PC-9 (cell line): ENCODE results near the gene SSMEM1.

ENCODE experiments used
- CTCF ChIP-seq: fragments of 200-600 bp; sonication (generic); conservative IDR thresholded peaks from 2 replicates; pipeline ENCODE4 v1.6.1; 2017; ENCODE audit warnings: mixed run types, antibody characterized with exemption, mild to moderate bottlenecking, moderate library complexity
- EZH2 ChIP-seq: fragments of 200-600 bp; sonication (generic); IDR thresholded peaks from 2 replicates; pipeline ENCODE4 v1.8.0; 2017; ENCODE audit warnings: antibody characterized with exemption, low read depth

GRCh38 chr7:130189343-130189742 is 18.3 kb upstream of the SSMEM1 start:
- TF ChIP-seq CTCF (no peak), EZH2 (no peak)
